ENCODE data around the gene CHD6. TPM values are rescaled to one million over a fixed set of nuclear protein-coding genes. Genes with fewer than 3 reads are reported as not detected.
A peak's percentile ranks its signal among the peaks of the same experiment; 100 is the strongest.

CHD6 gene
- total RNA-seq, 1 donor from 2014 or later: 114 TPM

DNA sequence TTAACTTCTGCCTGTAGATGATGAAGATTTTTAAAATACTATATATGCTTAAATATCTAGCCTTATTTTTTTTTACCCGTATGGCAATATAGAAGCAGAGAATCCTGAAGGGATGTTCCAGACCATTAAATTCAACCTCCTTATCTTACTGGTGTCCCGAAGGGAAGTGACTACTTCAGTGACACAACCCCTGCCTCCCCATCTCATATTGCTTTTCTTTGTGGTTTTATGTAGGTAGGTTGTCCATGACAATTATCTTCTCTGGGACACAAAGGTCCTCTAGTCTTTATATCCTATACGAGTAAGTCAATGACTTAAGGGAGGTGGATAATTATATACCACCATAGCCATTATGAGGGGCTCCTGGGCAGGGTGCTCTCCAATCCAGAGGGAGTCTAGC lies 194.2 kb downstream of the CHD6 start:
- no peaks in the 10 kb centered on the region for H3K27me3 Mint-ChIP-seq
- H3K4me3 Mint-ChIP-seq (ENCODE audit: low read depth): no peak overlapping the region
- TF ChIP-seq, protein P1, sequence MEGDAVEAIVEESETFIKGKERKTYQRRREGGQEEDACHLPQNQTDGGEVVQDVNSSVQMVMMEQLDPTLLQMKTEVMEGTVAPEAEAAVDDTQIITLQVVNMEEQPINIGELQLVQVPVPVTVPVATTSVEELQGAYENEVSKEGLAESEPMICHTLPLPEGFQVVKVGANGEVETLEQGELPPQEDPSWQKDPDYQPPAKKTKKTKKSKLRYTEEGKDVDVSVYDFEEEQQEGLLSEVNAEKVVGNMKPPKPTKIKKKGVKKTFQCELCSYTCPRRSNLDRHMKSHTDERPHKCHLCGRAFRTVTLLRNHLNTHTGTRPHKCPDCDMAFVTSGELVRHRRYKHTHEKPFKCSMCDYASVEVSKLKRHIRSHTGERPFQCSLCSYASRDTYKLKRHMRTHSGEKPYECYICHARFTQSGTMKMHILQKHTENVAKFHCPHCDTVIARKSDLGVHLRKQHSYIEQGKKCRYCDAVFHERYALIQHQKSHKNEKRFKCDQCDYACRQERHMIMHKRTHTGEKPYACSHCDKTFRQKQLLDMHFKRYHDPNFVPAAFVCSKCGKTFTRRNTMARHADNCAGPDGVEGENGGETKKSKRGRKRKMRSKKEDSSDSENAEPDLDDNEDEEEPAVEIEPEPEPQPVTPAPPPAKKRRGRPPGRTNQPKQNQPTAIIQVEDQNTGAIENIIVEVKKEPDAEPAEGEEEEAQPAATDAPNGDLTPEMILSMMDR (IDR thresholded peaks at IDR 0.05; ENCODE audit: unreplicated experiment): no peak
- peaks cover 4% of the 10 kb centered on the region for H3K4me1 Mint-ChIP-seq (ENCODE audit: low read depth)
- no peak for DNase-seq (ENCODE audit: low spot score, unreplicated experiment)
- no peaks in the 10 kb centered on the region for H3K9me3 Mint-ChIP-seq (ENCODE audit: low read depth)
- peaks cover 32% of the 10 kb centered on the region for H3K36me3 Mint-ChIP-seq (ENCODE audit: insufficient read depth)
- no peak overlapping the region for H3K27ac Mint-ChIP-seq

DNA sequence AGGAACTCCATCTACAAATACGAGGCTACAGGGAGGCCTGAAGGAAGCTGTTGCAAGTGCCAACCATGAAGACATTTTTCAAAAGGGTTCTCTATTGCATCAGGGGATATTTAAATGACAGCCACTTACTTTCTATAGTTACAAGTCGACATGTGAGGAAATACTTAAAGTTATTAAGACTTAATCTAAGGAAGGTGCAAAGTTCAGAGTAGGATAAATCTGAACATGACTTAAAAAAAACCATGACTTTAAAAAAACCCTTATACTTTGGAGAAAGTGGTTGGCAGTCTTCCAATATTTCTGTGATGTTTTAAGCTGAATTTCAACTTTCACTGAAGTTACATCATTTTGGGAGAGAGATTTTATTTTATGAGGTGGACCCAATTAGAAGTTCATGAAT lies 195.2 kb downstream of the CHD6 start:
- no peak for DNase-seq (ENCODE audit: low spot score, unreplicated experiment)
- Mint-ChIP-seq H3K27me3 (no peaks in the 10 kb centered on the region), H3K36me3 (ENCODE audit: insufficient read depth) (peaks cover 33% of the 10 kb centered on the region), H3K27ac (no peak overlapping the region), H3K4me1 (ENCODE audit: low read depth) (peaks cover 4% of the 10 kb centered on the region), H3K4me3 (ENCODE audit: low read depth) (no peak overlapping the region), H3K9me3 (ENCODE audit: low read depth) (no peaks in the 10 kb centered on the region)
- TF ChIP-seq, protein P1 (IDR thresholded peaks at IDR 0.05; ENCODE audit: unreplicated experiment): no peak

DNA sequence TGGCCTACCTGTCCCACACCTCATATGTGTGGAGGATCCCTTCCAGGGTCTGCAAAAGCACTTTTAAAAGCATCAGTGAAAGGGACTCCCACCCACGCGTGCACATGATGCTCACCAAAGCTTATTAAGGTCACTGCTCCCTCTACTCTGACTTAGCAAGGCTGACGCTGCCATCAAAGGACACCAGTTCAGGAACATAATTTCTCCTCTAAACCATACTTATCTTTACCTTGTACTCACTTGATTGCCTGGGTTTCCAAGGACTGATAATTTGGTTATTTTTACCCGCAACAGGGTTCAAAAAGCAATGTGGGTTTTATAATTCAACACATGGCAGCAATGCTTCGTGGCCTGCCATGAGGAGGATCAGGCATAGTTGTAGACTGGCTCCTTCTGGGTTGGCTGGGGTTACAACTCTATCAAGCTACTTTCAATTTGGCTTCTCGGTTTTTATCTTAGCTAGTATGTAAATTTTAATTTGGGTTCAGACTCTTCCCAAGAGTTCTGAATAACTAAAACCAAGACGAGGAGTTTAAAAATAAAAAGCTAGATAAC lies 199.4 kb downstream of the CHD6 start:
- DNase-seq (ENCODE audit: low spot score, unreplicated experiment): no peak
- no peaks in the 10 kb centered on the region for H3K4me1 Mint-ChIP-seq (ENCODE audit: low read depth)
- H3K27me3 Mint-ChIP-seq: no peaks in the 10 kb centered on the region
- no peak overlapping the region for H3K27ac Mint-ChIP-seq
- TF ChIP-seq, protein P1 (IDR thresholded peaks at IDR 0.05; ENCODE audit: unreplicated experiment): no peak
- H3K4me3 Mint-ChIP-seq (ENCODE audit: low read depth): no peak overlapping the region
- H3K9me3 Mint-ChIP-seq (ENCODE audit: low read depth): no peaks in the 10 kb centered on the region
- H3K36me3 Mint-ChIP-seq (ENCODE audit: insufficient read depth): peaks cover 37% of the 10 kb centered on the region

DNA sequence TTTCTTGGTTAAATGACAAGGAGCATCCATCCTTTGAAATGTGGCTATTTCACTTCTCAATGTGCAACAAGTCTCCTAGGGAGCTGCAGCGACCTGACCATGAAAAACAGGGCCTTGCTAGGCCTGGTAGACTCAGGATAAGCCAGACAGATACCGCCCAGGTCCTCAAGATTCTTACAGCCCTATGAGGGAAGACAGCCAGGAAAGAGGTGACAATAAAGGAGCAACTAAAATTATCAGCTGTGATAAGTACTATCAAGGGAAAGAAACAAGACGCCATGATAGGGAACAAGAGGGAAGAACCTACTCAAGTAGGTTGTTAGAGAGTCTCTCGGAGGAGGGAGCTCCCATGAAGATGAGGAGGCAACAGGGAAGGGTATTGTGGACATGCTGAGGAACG lies 200.1 kb downstream of the CHD6 start:
- peaks cover 37% of the 10 kb centered on the region for H3K36me3 Mint-ChIP-seq (ENCODE audit: insufficient read depth)
- no peaks in the 10 kb centered on the region for H3K9me3 Mint-ChIP-seq (ENCODE audit: low read depth)
- no peaks in the 10 kb centered on the region for H3K27me3 Mint-ChIP-seq
- no peaks in the 10 kb centered on the region for H3K4me1 Mint-ChIP-seq (ENCODE audit: low read depth)
- H3K27ac Mint-ChIP-seq: peak overlapping the region; percentile 14
- TF ChIP-seq, protein P1 (IDR thresholded peaks at IDR 0.05; ENCODE audit: unreplicated experiment): no peak
- no peak overlapping the region for H3K4me3 Mint-ChIP-seq (ENCODE audit: low read depth)
- DNase-seq (ENCODE audit: low spot score, unreplicated experiment): no peak

DNA sequence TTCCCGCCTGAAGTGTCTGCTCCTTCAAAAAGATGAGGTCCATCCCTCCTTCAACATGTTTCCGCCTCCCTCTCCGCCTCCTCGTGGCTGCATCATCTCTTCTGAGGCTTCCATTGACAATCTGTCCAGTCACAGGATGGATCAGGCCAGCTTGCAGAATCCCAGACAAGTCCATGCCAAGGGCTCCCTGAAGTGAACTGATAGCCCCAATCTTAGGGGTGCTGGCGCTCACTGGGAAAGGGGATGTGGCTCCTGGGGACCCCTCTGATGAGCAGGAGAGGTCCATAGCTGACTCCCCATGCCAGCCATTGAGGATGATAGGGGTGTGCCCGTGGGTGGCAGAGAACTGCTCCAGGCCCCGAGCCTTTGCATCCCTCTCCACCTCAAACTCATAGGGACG lies 203.0 kb downstream of the CHD6 start:
- no peaks in the 10 kb centered on the region for H3K9me3 Mint-ChIP-seq (ENCODE audit: low read depth)
- no peak overlapping the region for H3K27ac Mint-ChIP-seq
- TF ChIP-seq, protein P1 (IDR thresholded peaks at IDR 0.05; ENCODE audit: unreplicated experiment): no peak
- H3K4me1 Mint-ChIP-seq (ENCODE audit: low read depth): no peaks in the 10 kb centered on the region
- no peaks in the 10 kb centered on the region for H3K27me3 Mint-ChIP-seq
- peaks cover 23% of the 10 kb centered on the region for H3K36me3 Mint-ChIP-seq (ENCODE audit: insufficient read depth)
- no peak for DNase-seq (ENCODE audit: low spot score, unreplicated experiment)
- no peak overlapping the region for H3K4me3 Mint-ChIP-seq (ENCODE audit: low read depth)
